HepG2 (cell line): ENCODE measurements around the gene ASGR1. TPM values are rescaled to one million over a fixed set of nuclear protein-coding genes. Genes with fewer than 3 reads are reported as not detected.

Experiments used
- AFF4 ChIP-seq: sonication (generic); formaldehyde crosslinking; IDR thresholded peaks from 2 replicates; pipeline ENCODE4 v1.4.0; 2020; ENCODE audit warnings: missing genetic modification reagents
- CC2D1A ChIP-seq: sonication (generic); formaldehyde crosslinking; IDR thresholded peaks from 2 replicates; pipeline ENCODE4 v1.8.1; 2023; ENCODE audit warnings: mild to moderate bottlenecking, missing genetic modification reagents
- GLMP ChIP-seq: sonication (generic); formaldehyde crosslinking; IDR thresholded peaks from 2 replicates; pipeline ENCODE4 v1.9.0; 2021; ENCODE audit warnings: missing genetic modification reagents, mild to moderate bottlenecking, borderline replicate concordance
- MIER3 ChIP-seq: IDR thresholded peaks from 2 replicates; pipeline ENCODE4 v1.6.1; 2016; ENCODE audit warnings: missing compliant biosample characterization, borderline replicate concordance
- NPAS2 ChIP-seq: sonication (generic); formaldehyde crosslinking; IDR thresholded peaks from 2 replicates; pipeline ENCODE4 v1.8.0; 2022; ENCODE audit warnings: mild to moderate bottlenecking, missing genetic modification reagents, borderline replicate concordance
- RFX5 ChIP-seq: IDR thresholded peaks from 2 replicates; pipeline ENCODE4 v1.6.1; 2011; ENCODE audit warnings: low read depth, low read length, improper control_type of control experiment
- UBTF ChIP-seq: sonication (generic); formaldehyde crosslinking; IDR thresholded peaks from 2 replicates; pipeline ENCODE4 v1.4.0; 2020; ENCODE audit warnings: mild to moderate bottlenecking, missing genetic modification reagents
- XRCC5 ChIP-seq: fragments of 200-400 bp; formaldehyde crosslinking; optimal IDR thresholded peaks from 2 replicates; pipeline ENCODE3; 2017; ENCODE audit warnings: mild to moderate bottlenecking, low read length
- ZBTB20 ChIP-seq: sonication (generic); formaldehyde crosslinking; IDR thresholded peaks from 2 replicates; pipeline ENCODE4 v1.8.1; 2023; ENCODE audit warnings: missing genetic modification reagents, low read depth, mild to moderate bottlenecking, borderline replicate concordance
- ZFYVE20 ChIP-seq: sonication (generic); formaldehyde crosslinking; IDR thresholded peaks from 2 replicates; pipeline ENCODE4 v1.8.0; 2023; ENCODE audit warnings: low read depth, mild to moderate bottlenecking, moderate library complexity, missing genetic modification reagents, borderline replicate concordance
- ZNF260 ChIP-seq: sonication (generic); formaldehyde crosslinking; IDR thresholded peaks from 2 replicates; pipeline ENCODE4 v1.4.0; 2020; ENCODE audit warnings: missing genetic modification reagents, low read depth, mild to moderate bottlenecking, borderline replicate concordance
- ZNF343 ChIP-seq: sonication (generic); formaldehyde crosslinking; IDR thresholded peaks from 2 replicates; pipeline ENCODE4 v1.4.0; 2020; ENCODE audit warnings: mild to moderate bottlenecking, missing genetic modification reagents
- ZNF605 ChIP-seq: sonication (generic); formaldehyde crosslinking; IDR thresholded peaks from 2 replicates; pipeline ENCODE4 v1.8.0; 2022; ENCODE audit warnings: mild to moderate bottlenecking, missing genetic modification reagents
- polyA plus RNA-seq, 8 experiments: library from polyadenylated mRNA; depleted of rRNA in 3 of 8; stranded (reverse) in 7 of 8; unstranded in 1 of 8; fragments of >200 nt; fragmentation: Illumina TruSeq in 4 of 8; extraction: Trizol in 4 of 8; gene quantifications; 2 replicates each; pipeline versions ENCODE4 v1.2.1 to v1.2.3, GENCODE V29; 2011 to 2016; ENCODE audit warnings: low read depth in 4 of 8, missing spikeins in 1 of 8, mixed read lengths in 1 of 8; ENCODE audit not compliant: insufficient read depth in 1 of 8
- total RNA-seq, 5 experiments: library from RNA; depleted of rRNA; stranded (reverse); fragments of >200 nt; fragmentation: Illumina TruSeq; extraction: Trizol; gene quantifications; 2 replicates each; pipeline ENCODE4 v1.2.3, GENCODE V29; 2016; ENCODE audit warnings: low read depth in 1 of 5
- TF ChIP-seq, protein P1 (sequence below), 2 experiments: IDR thresholded peaks; 2 replicates each; pipeline ENCODE4 v1.6.1; 2011 to 2012; ENCODE audit warnings: low read length in 2 of 2, borderline replicate concordance in 1 of 2, low read depth in 1 of 2, mild to moderate bottlenecking in 1 of 2, moderate library complexity in 1 of 2

The ASGR1 gene
- total and polyA plus RNA-seq, 2 of the 13 experiments (the other 11 are each of a cell fraction or from before 2014, with no cell fraction given): 353 to 796 TPM

DNA sequence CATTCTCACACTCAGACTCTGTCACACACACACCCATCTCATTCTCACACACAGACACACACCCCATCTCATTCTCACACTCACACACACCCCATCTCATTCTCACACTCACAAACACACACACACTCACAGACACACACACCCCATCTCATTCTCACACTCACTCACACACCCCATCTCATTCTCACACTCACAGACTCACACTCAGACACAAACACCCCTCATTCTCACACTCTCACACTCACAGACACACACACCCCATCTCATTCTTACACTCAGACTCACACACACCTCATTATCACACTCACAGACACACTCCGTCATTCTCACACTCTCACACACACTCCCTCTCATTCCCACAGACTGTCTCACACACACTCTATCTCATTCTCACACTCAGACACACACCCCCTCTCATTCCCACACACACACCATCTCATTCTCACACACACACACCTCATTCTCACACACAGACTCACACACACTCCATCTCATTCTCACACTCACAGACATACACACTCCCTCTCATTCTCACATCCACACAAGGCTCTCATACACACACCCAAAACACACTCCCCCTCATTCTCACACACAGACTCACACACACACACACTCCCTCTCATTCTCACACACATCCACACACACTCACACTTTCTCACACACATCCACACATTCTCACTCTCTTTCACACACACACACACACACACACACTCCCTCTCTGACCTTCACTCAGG is 2.9 kb downstream of the ASGR1 start (continued):
- TF ChIP-seq GLMP (CRISPR knock-in tag): no peak
- no peak for TF ChIP-seq XRCC5
- no peak for TF ChIP-seq RFX5
- no peak for TF ChIP-seq MIER3
- no peak for TF ChIP-seq ZBTB20 (CRISPR knock-in tag)
- TF ChIP-seq UBTF (CRISPR knock-in tag): no peak
- TF ChIP-seq ZNF343 (CRISPR knock-in tag): no peak
- no peak for TF ChIP-seq NPAS2
- TF ChIP-seq ZNF605: no peak
- 0 out of 2 replicates have a peak, but pooled peaks have one; percentile 53 for TF ChIP-seq AFF4
- TF ChIP-seq, protein P1, sequence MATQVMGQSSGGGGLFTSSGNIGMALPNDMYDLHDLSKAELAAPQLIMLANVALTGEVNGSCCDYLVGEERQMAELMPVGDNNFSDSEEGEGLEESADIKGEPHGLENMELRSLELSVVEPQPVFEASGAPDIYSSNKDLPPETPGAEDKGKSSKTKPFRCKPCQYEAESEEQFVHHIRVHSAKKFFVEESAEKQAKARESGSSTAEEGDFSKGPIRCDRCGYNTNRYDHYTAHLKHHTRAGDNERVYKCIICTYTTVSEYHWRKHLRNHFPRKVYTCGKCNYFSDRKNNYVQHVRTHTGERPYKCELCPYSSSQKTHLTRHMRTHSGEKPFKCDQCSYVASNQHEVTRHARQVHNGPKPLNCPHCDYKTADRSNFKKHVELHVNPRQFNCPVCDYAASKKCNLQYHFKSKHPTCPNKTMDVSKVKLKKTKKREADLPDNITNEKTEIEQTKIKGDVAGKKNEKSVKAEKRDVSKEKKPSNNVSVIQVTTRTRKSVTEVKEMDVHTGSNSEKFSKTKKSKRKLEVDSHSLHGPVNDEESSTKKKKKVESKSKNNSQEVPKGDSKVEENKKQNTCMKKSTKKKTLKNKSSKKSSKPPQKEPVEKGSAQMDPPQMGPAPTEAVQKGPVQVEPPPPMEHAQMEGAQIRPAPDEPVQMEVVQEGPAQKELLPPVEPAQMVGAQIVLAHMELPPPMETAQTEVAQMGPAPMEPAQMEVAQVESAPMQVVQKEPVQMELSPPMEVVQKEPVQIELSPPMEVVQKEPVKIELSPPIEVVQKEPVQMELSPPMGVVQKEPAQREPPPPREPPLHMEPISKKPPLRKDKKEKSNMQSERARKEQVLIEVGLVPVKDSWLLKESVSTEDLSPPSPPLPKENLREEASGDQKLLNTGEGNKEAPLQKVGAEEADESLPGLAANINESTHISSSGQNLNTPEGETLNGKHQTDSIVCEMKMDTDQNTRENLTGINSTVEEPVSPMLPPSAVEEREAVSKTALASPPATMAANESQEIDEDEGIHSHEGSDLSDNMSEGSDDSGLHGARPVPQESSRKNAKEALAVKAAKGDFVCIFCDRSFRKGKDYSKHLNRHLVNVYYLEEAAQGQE (IDR thresholded peaks at IDR 0.05; ENCODE audit: borderline replicate concordance in 1 of 2, low read depth in 1 of 2, low read length in 2 of 2): no peak
- TF ChIP-seq ZNF260 (CRISPR knock-in tag): no peak
- no peak for TF ChIP-seq ZFYVE20 (CRISPR knock-in tag)
- no peak for TF ChIP-seq CC2D1A (CRISPR knock-in tag)
